ENCODE results near the gene MYO7B.
A peak's percentile ranks its signal among the peaks of the same experiment; 100 is the strongest.

The MYO7B gene

DNA sequence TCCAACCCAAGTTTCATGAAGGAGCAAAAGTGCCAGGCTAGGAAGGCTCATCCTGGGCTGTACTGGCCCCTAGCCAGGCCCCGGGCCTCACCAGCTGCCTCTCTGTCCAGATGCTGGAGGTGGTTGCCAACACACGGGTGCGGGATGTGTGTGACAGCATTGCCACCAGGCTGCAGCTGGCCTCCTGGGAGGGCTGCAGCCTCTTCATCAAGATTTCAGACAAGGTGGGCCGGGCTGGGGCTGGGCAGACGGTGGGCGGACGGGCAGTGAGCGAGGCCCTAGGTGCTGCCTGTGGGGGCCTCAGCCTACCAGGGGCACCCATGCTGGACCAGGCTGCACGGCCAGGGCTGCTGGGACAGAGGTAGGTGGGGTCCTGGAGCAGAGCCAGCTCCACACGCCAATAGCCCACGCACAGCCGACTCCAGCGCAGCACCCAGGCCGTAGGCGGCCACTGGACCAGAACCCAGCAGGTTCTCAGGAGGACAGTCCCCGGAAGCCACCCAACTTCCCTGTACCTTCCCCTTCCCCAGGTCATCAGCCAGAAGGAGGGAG lies 98.7 kb downstream of the MYO7B start:
- no peaks in the 10 kb centered on the region for H3K36me3 ChIP-seq (ENCODE audit: control insufficient read depth in 4 of 4, insufficient read depth in 4 of 4, low read length in 3 of 4)
- H3K4me1 ChIP-seq (ENCODE audit: control extremely low read depth in 1 of 4, control insufficient read depth in 4 of 4, insufficient read depth in 4 of 4, low read length in 3 of 4), result peaks cover 0 to 41% (median 31%) of the 10 kb centered on the region in 4 experiments
- ChIA-PET CTCF (no interaction called here), POLR2A (no interaction called here)
- H3K9me3 ChIP-seq (ENCODE audit: control extremely low read depth in 1 of 5, control insufficient read depth in 4 of 5, insufficient read depth in 2 of 5, low read depth in 1 of 5, low read length in 4 of 5), result no peaks in the 10 kb centered on the region
- H3K4me3 ChIP-seq (ENCODE audit: control insufficient read depth in 1 of 7, extremely low read depth in 1 of 7, insufficient read depth in 4 of 7, low read depth in 2 of 7, low read length in 6 of 7), result no peak overlapping the region
- WGBS (ENCODE audit: insufficient coverage), result 92% methylated on average over 12 of the region's 16 CpGs
- H3K27me3 ChIP-seq (replicated peaks in 2 of 5; ENCODE audit: control insufficient read depth in 4 of 5, insufficient read depth in 5 of 5, low read length in 4 of 5), result no peaks in the 10 kb centered on the region
- no peak overlapping the region for H3K27ac ChIP-seq (ENCODE audit: insufficient read depth in 1 of 2, low read depth in 1 of 2, low read length in 2 of 2, poor library complexity in 1 of 2, severe bottlenecking in 2 of 2)
- no peak for DNase-seq

DNA sequence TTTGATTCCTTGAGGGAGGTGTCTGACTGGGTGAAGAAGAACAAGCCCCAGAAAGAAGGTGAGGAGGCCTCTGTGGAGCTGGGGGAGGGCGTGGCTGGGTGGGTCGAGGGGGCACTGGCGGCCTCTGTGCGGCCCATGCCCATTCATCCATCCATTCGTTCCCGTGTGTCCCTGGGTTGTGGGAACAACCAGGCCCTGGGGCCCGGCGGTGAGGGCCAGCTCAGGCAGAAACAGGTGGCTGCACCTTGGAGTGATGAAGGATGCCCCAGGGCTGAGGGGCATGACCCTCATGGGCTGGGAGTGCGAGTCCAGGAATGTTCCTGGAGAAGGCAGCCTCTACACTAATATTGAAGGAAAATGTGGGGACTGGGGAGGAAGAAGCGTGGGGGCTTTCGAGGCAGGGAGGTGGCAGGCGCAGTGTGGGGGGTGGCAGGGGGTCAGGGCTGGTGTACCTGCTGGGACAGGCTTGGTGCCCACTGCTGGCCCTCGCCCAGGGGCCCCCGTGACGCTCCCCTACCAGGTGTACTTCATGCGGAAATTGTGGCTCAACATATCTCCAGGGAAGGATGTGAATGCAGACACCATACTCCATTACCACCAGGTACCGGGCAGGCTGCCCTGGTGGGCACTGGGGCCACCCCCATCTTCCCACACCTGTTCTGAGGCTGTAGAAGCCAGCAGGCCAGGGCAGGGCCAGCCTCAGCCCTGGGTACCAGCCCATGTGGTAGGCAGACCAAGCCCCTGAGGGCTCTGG lies 99.3 kb downstream of the MYO7B start:
- 100% methylated on average over 13 of the region's 17 CpGs for WGBS (ENCODE audit: insufficient coverage)
- no peaks in the 10 kb centered on the region for H3K36me3 ChIP-seq (ENCODE audit: control insufficient read depth in 4 of 4, insufficient read depth in 4 of 4, low read length in 3 of 4)
- no peak overlapping the region for H3K27ac ChIP-seq (ENCODE audit: insufficient read depth in 1 of 2, low read depth in 1 of 2, low read length in 2 of 2, poor library complexity in 1 of 2, severe bottlenecking in 2 of 2)
- no peaks in the 10 kb centered on the region for H3K9me3 ChIP-seq (ENCODE audit: control extremely low read depth in 1 of 5, control insufficient read depth in 4 of 5, insufficient read depth in 2 of 5, low read depth in 1 of 5, low read length in 4 of 5)
- H3K4me1 ChIP-seq (ENCODE audit: control extremely low read depth in 1 of 4, control insufficient read depth in 4 of 4, insufficient read depth in 4 of 4, low read length in 3 of 4), result peaks cover 0 to 43% (median 33%) of the 10 kb centered on the region in 4 experiments
- POLR2A ChIA-PET, result no interaction called here
- CTCF ChIA-PET, result no interaction called here
- no peak for DNase-seq
- no peak overlapping the region for H3K4me3 ChIP-seq (ENCODE audit: control insufficient read depth in 1 of 7, extremely low read depth in 1 of 7, insufficient read depth in 4 of 7, low read depth in 2 of 7, low read length in 6 of 7)
- no peaks in the 10 kb centered on the region for H3K27me3 ChIP-seq (replicated peaks in 2 of 5; ENCODE audit: control insufficient read depth in 4 of 5, insufficient read depth in 5 of 5, low read length in 4 of 5)

DNA sequence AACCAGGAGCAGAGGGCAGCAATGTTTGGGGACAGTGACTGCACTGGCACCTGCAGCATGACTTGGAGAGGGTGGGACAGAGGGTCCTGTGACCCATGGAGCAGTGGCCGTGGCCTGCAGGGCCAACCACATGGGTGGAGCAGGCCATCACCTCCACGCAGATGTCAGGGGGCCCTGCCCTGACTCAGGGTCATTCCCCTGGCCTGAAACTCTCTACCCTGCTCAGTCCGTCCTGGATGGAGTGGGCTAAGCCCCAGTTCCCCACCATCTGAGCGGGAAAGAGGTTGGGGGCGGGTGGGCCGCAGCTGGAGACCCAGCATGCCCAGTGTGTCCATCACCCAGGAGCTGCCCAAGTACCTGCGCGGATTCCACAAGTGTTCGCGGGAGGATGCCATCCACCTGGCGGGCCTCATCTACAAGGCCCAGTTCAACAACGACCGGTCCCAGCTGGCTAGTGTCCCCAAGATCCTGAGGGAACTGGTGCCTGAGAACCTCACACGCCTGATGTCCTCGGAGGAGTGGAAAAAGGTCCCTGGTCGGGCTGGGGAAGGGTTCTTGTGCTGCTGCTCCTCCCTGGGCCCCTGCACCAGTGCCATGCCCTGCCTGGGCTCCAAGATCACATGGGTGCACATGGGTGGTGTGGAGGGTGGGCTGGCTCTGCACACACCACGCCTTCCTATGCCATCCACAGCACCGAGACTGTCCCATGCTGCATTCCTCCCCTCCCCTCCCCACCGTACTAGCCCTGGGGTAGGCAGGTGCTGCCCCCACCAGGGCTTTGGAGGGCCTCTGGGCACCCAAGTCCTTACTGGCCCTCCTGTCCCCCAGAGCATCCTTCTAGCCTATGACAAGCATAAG lies 100.1 kb downstream of the MYO7B start:
- H3K9me3 ChIP-seq (ENCODE audit: control extremely low read depth in 1 of 5, control insufficient read depth in 4 of 5, insufficient read depth in 2 of 5, low read depth in 1 of 5, low read length in 4 of 5), result no peaks in the 10 kb centered on the region
- POLR2A ChIA-PET, result no interaction called here
- no peaks in the 10 kb centered on the region for H3K36me3 ChIP-seq (ENCODE audit: control insufficient read depth in 4 of 4, insufficient read depth in 4 of 4, low read length in 3 of 4)
- peaks cover 0 to 43% (median 30%) of the 10 kb centered on the region in 4 experiments for H3K4me1 ChIP-seq (ENCODE audit: control extremely low read depth in 1 of 4, control insufficient read depth in 4 of 4, insufficient read depth in 4 of 4, low read length in 3 of 4)
- H3K4me3 ChIP-seq (ENCODE audit: control insufficient read depth in 1 of 7, extremely low read depth in 1 of 7, insufficient read depth in 4 of 7, low read depth in 2 of 7, low read length in 6 of 7), result no peak overlapping the region
- no peaks in the 10 kb centered on the region for H3K27me3 ChIP-seq (replicated peaks in 2 of 5; ENCODE audit: control insufficient read depth in 4 of 5, insufficient read depth in 5 of 5, low read length in 4 of 5)
- WGBS (ENCODE audit: insufficient coverage), result 99% methylated on average over 15 of the region's 19 CpGs
- CTCF ChIA-PET, result interaction anchor here (1.1 kb wide), 1 partner anchor 9 kb away, joined by 3 read pairs; no protein-coding TSS in a partner anchor
- DNase-seq, result no peak
- H3K27ac ChIP-seq (ENCODE audit: insufficient read depth in 1 of 2, low read depth in 1 of 2, low read length in 2 of 2, poor library complexity in 1 of 2, severe bottlenecking in 2 of 2), result no peak overlapping the region

DNA sequence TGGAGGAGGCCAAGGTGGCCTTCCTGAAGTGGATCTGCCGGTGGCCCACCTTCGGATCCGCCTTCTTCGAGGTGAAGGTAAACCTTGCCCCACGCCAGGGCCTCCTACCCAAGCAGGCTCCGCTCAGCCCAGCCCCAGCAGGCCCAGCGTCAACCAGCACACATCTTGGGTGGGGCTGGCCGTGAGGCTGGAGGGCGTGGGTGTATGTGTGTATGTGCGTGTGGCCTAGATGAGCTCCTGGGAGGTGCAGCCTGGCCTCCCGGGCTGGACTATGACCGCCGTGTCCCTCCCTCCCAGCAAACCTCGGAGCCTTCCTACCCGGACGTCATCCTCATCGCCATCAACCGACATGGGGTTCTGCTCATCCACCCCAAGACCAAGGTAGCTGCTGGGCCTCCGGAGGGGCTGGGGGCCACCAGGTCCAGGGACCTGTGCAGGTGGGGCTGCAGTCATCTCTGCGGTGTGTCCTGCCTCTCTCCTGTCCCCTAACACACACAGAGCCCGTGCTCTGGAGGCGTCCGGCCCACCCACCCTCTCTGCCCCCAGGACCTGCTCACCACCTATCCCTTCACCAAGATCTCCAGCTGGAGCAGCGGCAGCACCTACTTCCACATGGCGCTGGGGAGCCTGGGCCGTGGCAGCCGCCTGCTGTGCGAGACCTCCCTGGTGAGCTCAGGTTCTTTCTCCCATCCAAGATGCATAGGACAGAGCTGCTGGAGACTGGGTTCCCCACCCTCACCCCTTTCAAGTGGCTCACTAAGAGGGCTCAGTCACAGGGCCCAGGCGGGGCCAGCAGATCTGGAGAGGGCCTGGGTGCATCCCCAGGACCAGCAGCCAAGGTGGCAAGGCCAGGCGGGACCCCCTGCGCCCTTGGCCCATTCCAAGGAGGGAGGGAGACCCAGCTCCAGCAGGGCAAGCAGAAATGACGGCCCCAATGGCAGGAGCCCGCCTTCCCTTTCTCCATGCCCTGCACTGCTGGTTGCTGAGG lies 101.1 kb downstream of the MYO7B start:
- peaks cover 0 to 51% (median 30%) of the 10 kb centered on the region in 4 experiments for H3K4me1 ChIP-seq (ENCODE audit: control extremely low read depth in 1 of 4, control insufficient read depth in 4 of 4, insufficient read depth in 4 of 4, low read length in 3 of 4)

DNA sequence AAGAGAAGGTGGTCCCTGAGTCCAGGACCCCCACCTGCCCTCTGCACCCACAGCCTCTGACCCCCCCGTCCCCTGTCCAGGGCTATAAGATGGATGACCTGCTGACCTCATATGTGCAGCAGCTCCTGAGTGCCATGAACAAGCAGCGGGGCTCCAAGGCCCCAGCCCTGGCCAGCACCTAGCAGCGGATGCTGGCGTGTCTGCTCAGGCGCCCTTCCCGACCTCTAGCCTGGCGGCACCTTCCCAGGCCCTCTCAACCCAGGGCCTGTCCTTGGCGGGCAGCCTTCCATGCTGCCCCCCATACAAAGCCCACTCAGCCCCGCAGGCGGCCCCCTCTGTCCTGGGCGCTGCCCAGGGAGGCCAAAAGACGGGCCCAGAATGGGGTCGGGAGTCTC lies 101.8 kb downstream of the MYO7B start:
- no peak overlapping the region for H3K27ac ChIP-seq (ENCODE audit: insufficient read depth in 1 of 2, low read depth in 1 of 2, low read length in 2 of 2, poor library complexity in 1 of 2, severe bottlenecking in 2 of 2)
- WGBS (ENCODE audit: insufficient coverage), result 90% methylated on average over 7 of the region's 13 CpGs

More for the DNA sequence above, 101.1 kb downstream of the MYO7B start:
- Histone ChIP-seq H3K9me3 (ENCODE audit: control extremely low read depth in 1 of 5, control insufficient read depth in 4 of 5, insufficient read depth in 2 of 5, low read depth in 1 of 5, low read length in 4 of 5) (no peaks in the 10 kb centered on the region), H3K27ac (ENCODE audit: insufficient read depth in 1 of 2, low read depth in 1 of 2, low read length in 2 of 2, poor library complexity in 1 of 2, severe bottlenecking in 2 of 2) (no peak overlapping the region), H3K27me3 (replicated peaks in 2 of 5; ENCODE audit: control insufficient read depth in 4 of 5, insufficient read depth in 5 of 5, low read length in 4 of 5) (no peaks in the 10 kb centered on the region), H3K4me3 (ENCODE audit: control insufficient read depth in 1 of 7, extremely low read depth in 1 of 7, insufficient read depth in 4 of 7, low read depth in 2 of 7, low read length in 6 of 7) (no peak overlapping the region), H3K36me3 (ENCODE audit: control insufficient read depth in 4 of 4, insufficient read depth in 4 of 4, low read length in 3 of 4) (no peaks in the 10 kb centered on the region)
- no peak for DNase-seq
- WGBS (ENCODE audit: insufficient coverage), result 95% methylated on average over 28 of the region's 33 CpGs
- CTCF ChIA-PET, result interaction anchor here (1.0 to 3.4 kb wide), 3 partner anchors 8 to 46 kb away, joined by 3 to 12 read pairs (median 3); no protein-coding TSS in a partner anchor
- POLR2A ChIA-PET, result interaction anchor here (0.6 kb wide), 1 partner anchor 648 kb away, joined by 3 read pairs; no protein-coding TSS in a partner anchor

DNA sequence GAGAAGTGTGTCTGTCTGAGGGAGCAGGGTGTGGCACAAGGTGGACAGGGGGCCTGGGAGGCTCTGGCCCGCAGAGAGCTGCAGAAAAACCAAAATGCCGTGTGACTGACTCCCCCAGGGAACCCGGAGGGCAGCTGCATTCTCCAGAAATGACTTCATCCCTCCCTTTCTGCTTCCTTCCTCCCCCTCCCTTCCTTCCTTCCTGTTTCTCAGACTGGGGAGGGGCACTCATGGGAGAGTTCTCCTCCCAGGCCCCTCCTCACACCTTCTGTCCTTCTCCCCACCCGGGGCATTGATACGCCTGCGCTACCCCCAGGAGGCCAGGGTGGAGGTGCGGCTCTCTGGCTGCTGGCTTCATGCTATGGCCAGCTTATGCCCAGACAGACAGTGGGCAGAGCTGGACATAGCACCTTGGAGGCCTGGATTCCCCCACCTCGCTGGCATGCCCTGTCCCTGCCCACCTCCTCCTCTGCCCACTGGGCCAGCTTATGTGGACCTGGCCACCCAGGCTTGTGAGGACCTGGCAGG lies 102.3 kb downstream of the MYO7B start:
- WGBS (ENCODE audit: insufficient coverage), result 50% methylated on average over 7 of the region's 8 CpGs
- Histone ChIP-seq H3K4me3 (ENCODE audit: control insufficient read depth in 1 of 7, extremely low read depth in 1 of 7, insufficient read depth in 4 of 7, low read depth in 2 of 7, low read length in 6 of 7) (peak overlapping the region in 1 of 7 experiments; percentile 2), H3K27ac (ENCODE audit: insufficient read depth in 1 of 2, low read depth in 1 of 2, low read length in 2 of 2, poor library complexity in 1 of 2, severe bottlenecking in 2 of 2) (no peak overlapping the region), H3K4me1 (ENCODE audit: control extremely low read depth in 1 of 4, control insufficient read depth in 4 of 4, insufficient read depth in 4 of 4, low read length in 3 of 4) (peaks cover 0 to 64% (median 42%) of the 10 kb centered on the region in 4 experiments), H3K27me3 (replicated peaks in 2 of 5; ENCODE audit: control insufficient read depth in 4 of 5, insufficient read depth in 5 of 5, low read length in 4 of 5) (no peaks in the 10 kb centered on the region), H3K9me3 (ENCODE audit: control extremely low read depth in 1 of 5, control insufficient read depth in 4 of 5, insufficient read depth in 2 of 5, low read depth in 1 of 5, low read length in 4 of 5) (no peaks in the 10 kb centered on the region), H3K36me3 (ENCODE audit: control insufficient read depth in 4 of 4, insufficient read depth in 4 of 4, low read length in 3 of 4) (no peaks in the 10 kb centered on the region)
- CTCF ChIA-PET, result interaction anchor here (3.4 kb wide), 1 partner anchor 12 kb away, joined by 12 read pairs; no protein-coding TSS in a partner anchor
- peak in 2 of 3 donors; percentile 26 to 31 for DNase-seq
- POLR2A ChIA-PET, result no interaction called here

More for the DNA sequence above, 101.8 kb downstream of the MYO7B start:
- Histone ChIP-seq H3K36me3 (ENCODE audit: control insufficient read depth in 4 of 4, insufficient read depth in 4 of 4, low read length in 3 of 4) (no peaks in the 10 kb centered on the region), H3K9me3 (ENCODE audit: control extremely low read depth in 1 of 5, control insufficient read depth in 4 of 5, insufficient read depth in 2 of 5, low read depth in 1 of 5, low read length in 4 of 5) (no peaks in the 10 kb centered on the region), H3K4me3 (ENCODE audit: control insufficient read depth in 1 of 7, extremely low read depth in 1 of 7, insufficient read depth in 4 of 7, low read depth in 2 of 7, low read length in 6 of 7) (no peak overlapping the region), H3K27me3 (replicated peaks in 2 of 5; ENCODE audit: control insufficient read depth in 4 of 5, insufficient read depth in 5 of 5, low read length in 4 of 5) (no peaks in the 10 kb centered on the region), H3K4me1 (ENCODE audit: control extremely low read depth in 1 of 4, control insufficient read depth in 4 of 4, insufficient read depth in 4 of 4, low read length in 3 of 4) (peaks cover 0 to 58% (median 37%) of the 10 kb centered on the region in 4 experiments)
- DNase-seq, result no peak
- CTCF ChIA-PET, result interaction anchor here (1.0 to 3.4 kb wide), 2 partner anchors 12 to 47 kb away, joined by 3 to 12 read pairs; no protein-coding TSS in a partner anchor
- POLR2A ChIA-PET, result interaction anchor here (0.6 kb wide), 1 partner anchor 648 kb away, joined by 3 read pairs; no protein-coding TSS in a partner anchor

Measured in common myeloid progenitor, CD34-positive (primary cell).